LNCaP clone FGC (cell line): ENCODE results near the gene HCRTR1.

Source experiments
- DNase-seq: peaks from one replicate; pipeline ENCODE4 v3.0.0-alpha.2; 2011; ENCODE audit warnings: low read depth
- H3K4me3 ChIP-seq: 2 replicates; pipeline ENCODE4 v1.5.1; 2011; ENCODE audit warnings: mild to moderate bottlenecking, low read depth, low read length, control low read depth
- CTCF ChIP-seq: IDR thresholded peaks from 2 replicates; pipeline ENCODE4 v1.5.1; 2012; ENCODE audit warnings: mild to moderate bottlenecking; ENCODE audit not compliant: control insufficient read depth, insufficient read depth; ENCODE audit errors: extremely low read depth

HCRTR1 gene

GRCh38 chr1:31607360-31607759 lies 10.1 kb upstream of the HCRTR1 start:
- TF ChIP-seq CTCF, result no peak
- DNase-seq, result no peak
- no peak overlapping the region for H3K4me3 ChIP-seq

GRCh38 chr1:31609514-31610118 lies 7.9 kb upstream of the HCRTR1 start:
- no peak for TF ChIP-seq CTCF
- no peak overlapping the region for H3K4me3 ChIP-seq
- no peak for DNase-seq

- no peak for TF ChIP-seq CTCF
- DNase-seq, result no peak
- no peak overlapping the region for H3K4me3 ChIP-seq
Observed at GRCh38 chr1:31614414-31615005, 3.0 kb upstream of the HCRTR1 start.

- no peak for DNase-seq
- TF ChIP-seq CTCF, result no peak
- H3K4me3 ChIP-seq, result no peak overlapping the region
Observed at GRCh38 chr1:31615414-31615813, 2.1 kb upstream of the HCRTR1 start.

- DNase-seq, result no peak
- no peak for TF ChIP-seq CTCF
- H3K4me3 ChIP-seq, result no peak overlapping the region
Observed at GRCh38 chr1:31615939-31616338, 1.6 kb upstream of the HCRTR1 start.

- no peak for DNase-seq
- H3K4me3 ChIP-seq, result peak overlapping the region; percentile 28; the same call in 1 of the 2 replicates
- TF ChIP-seq CTCF, result peak; percentile 66
Observed at GRCh38 chr1:31617916-31618746, 642 bp downstream of the HCRTR1 start.
